Activated naive CD4-positive, alpha-beta T cell treated with anti-CD3 and anti-CD28 coated beads, Interleukin-2, amount 10 ng/mL, durations not matched to agents 7 days and 5 days (primary cell): ENCODE results near the gene ZNF765.
"Not testable (repeated sequence)": the region's sequence is repeated elsewhere in the genome, so short reads cannot be mapped to it uniquely, and the experiment has no call there.

Experiments
- CTCF ChIA-PET: fragments of 350-600 bp; sonication (Branson Sonifier 250); formaldehyde crosslinking; loops from one replicate; lab custom pipeline; 2021; ENCODE audit warnings: antibody characterized with exemption; lab: Charles Lee
- DNase-seq: peaks from one replicate; pipeline ENCODE4 v3.0.0-alpha.2; 2020
- H3K27ac Mint-ChIP-seq: one replicate; pipeline ENCODE4 v1.8.0; 2021; ENCODE audit warnings: mild to moderate bottlenecking, moderate library complexity, mixed read lengths
- H3K27me3 Mint-ChIP-seq: one replicate; pipeline ENCODE4 v1.8.0; 2021; ENCODE audit warnings: mild to moderate bottlenecking, mixed read lengths
- H3K36me3 Mint-ChIP-seq: one replicate; pipeline ENCODE4 v1.8.0; 2021; ENCODE audit warnings: mixed read lengths
- H3K4me1 Mint-ChIP-seq: one replicate; pipeline ENCODE4 v1.8.0; 2021; ENCODE audit warnings: mixed read lengths
- H3K4me3 Mint-ChIP-seq: one replicate; pipeline ENCODE4 v1.8.0; 2021; ENCODE audit warnings: mild to moderate bottlenecking, moderate library complexity, mixed read lengths
- H3K9me3 Mint-ChIP-seq: one replicate; pipeline ENCODE4 v1.8.0; 2021; ENCODE audit warnings: mixed read lengths

Gene ZNF765

GRCh38 chr19:53394974-53395839, at the start of gene ZNF765:
Gene ZNF765 (plus strand): TSS chr19:53395149. CDS start chr19:53398016, 2,867 bp downstream.
- Mint-ChIP-seq H3K9me3 (peaks cover 31% of the 10 kb centered on the region), H3K27me3 (peaks cover 5% of the 10 kb centered on the region), H3K36me3 (peaks cover 40% of the 10 kb centered on the region), H3K27ac (peak within 1 kb of the TSS; percentile 91), H3K4me1 (peaks cover 28% of the 10 kb centered on the region), H3K4me3 (peak within 1 kb of the TSS; percentile 85)
- CTCF ChIA-PET = no interaction called here
- peak; percentile 96 for DNase-seq

DNA sequence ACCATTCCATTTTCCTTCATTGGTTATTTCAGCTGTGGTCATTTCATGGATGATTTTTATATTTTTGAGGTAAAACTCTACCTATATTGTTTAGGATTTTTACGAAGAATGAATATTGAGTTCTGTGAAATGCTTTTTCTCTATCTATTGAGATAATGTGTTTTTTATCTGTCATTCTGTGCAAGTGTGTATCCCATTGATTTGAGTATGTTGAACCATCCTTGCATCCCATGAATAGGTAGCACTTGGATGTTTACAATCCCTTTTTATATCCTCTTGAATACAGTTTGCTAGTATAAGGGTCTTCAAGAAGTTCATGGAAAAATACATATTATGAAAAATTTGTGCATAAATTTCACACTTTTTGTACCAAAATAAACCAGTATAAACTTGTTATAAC, 39.2 kb upstream of the ZNF765 start:
- CTCF ChIA-PET = no interaction called here
- Mint-ChIP-seq H3K36me3 (peaks cover 44% of the 10 kb centered on the region), H3K27me3 (no peaks in the 10 kb centered on the region), H3K4me1 (no peaks in the 10 kb centered on the region), H3K9me3 (peaks cover 76% of the 10 kb centered on the region), H3K27ac (no peak overlapping the region), H3K4me3 (no peak overlapping the region)
- no peak for DNase-seq

DNA sequence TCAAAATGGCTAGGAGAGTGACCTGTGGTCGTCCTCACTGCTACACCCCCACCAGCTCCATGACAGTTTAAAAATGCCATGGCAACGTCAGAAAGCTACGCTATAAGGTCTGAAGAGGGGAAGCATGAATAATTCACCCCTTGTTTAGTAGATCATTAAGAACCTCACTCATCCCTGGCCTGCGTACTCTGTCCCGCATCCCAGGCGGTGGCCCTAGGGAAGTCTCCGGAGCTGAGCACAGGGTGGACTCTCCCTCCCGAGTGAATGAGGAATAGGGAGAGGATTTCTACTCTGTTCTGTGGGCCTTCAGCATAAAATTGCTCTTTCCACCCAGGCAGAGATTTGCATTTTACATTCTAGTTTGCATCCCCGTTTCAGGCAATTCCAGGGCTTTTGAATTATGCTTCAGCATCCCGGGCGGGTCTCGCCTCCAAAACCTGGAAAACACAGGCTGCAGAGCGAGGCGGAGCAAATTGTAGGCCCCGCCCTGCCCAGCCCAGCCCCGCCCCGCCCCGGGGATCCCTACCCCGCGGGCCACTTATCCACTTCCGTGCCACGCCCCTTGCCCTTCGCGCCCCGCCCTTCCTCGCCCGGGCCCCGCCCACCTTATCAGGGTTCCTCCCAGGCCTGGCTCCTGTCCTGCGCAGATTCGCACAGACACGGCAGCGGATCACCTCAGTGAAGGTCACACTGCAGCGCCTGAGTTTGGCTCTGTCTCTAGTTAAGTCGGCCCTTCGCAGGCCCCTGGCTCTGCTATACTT, 36.9 kb upstream of the ZNF765 start:
- Mint-ChIP-seq H3K27me3 (no peaks in the 10 kb centered on the region), H3K4me3 (no peak overlapping the region), H3K27ac (no peak overlapping the region), H3K36me3 (peaks cover 22% of the 10 kb centered on the region), H3K9me3 (peaks cover 58% of the 10 kb centered on the region), H3K4me1 (no peaks in the 10 kb centered on the region)
- CTCF ChIA-PET = interaction anchor here (1.0 kb wide), 1 partner anchor 163 kb away, joined by 3 read pairs; no protein-coding TSS in a partner anchor
- no peak for DNase-seq

- peaks cover 53% of the 10 kb centered on the region for H3K9me3 Mint-ChIP-seq
- peaks cover 12% of the 10 kb centered on the region for H3K36me3 Mint-ChIP-seq
- H3K27ac Mint-ChIP-seq, H3K4me1 Mint-ChIP-seq, H3K27me3 Mint-ChIP-seq, H3K4me3 Mint-ChIP-seq, CTCF ChIA-PET, DNase-seq: not testable (repeated sequence)
Observed at GRCh38 chr19:53360056-53360455, 34.9 kb upstream of the ZNF765 start.

DNA sequence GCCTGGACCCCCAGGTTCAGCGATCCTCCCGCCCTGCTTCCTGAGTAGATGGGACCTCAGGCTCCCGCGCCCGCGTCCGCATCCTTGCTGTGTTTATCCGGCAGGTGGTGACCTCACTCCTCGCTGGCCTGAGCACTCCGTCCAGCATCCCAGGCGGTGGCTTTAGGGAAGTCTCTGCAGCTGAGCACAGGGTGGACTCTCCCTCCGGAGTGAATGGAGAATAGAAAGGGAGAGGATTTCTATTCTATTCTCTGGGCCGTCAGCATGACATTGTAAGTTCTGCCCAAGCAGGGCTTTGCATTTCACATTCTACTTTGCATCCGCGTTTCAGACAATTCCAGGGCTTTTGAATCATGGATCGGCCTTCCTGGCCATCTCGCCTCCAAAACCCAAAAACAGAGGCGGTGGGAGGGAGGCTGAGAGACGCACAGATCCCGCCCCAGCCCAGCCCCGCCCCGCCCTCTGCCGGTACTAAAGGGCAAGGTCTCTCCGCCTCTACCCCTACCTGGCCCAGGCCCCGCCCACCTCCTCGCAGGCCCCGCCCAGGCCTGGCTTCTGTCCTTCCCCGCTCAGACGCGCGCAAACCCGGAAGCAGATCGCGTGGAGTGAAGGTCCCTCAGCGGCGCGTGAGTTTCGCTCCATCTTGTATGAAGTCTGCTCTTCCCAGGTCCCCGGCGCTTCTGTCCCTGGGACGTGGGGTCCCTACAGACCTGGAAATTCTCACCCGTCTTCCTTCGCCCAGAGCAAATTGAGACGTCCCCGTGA, 29.6 kb upstream of the ZNF765 start, which contains the start of gene ZNF525:
Gene ZNF525, plus strand, starts transcription at position 572 of the 765 bp plus-strand sequence. CDS start 6,577 bp downstream, outside the sequence.
- DNase-seq = peak; percentile 98
- Mint-ChIP-seq H3K27me3 (no peaks in the 10 kb centered on the region), H3K27ac (peak within 1 kb of the TSS; percentile 93), H3K4me1 (peaks cover 32% of the 10 kb centered on the region), H3K36me3 (peaks cover 24% of the 10 kb centered on the region), H3K4me3 (peak within 1 kb of the TSS; percentile 93), H3K9me3 (peaks cover 41% of the 10 kb centered on the region)
- CTCF ChIA-PET = no interaction called here

DNA sequence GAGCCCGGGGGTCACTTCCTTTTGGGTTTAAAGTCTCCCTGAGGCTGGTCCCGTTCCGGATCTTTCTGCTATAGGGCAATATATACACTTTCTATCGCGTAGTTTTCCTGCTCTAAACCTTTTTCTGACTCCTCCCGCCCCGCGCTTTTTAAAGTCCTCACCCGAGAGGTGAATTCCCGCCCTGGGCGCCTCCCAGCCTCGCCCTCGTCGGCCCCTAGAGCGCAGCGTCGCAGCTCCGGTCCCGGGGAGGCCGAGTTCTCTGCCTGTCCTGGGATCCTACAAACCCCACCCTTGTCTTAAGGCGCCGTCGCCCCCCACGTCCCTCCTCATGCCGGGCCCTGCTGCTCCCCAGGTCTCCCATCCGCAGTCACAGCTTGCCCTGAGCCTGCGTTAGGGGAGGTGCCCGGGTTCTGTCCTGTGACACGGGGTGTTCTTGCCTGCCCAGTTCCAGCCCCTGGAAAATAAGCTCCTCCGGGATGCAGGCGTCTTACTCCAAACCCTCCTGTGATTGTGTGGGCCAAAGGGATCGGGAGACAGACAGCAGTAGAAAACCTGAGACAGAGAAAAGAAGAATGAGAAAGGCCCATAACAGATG, 29.0 kb upstream of the ZNF765 start:
- DNase-seq = peak; percentile 57
- peak overlapping the region; percentile 93 for H3K27ac Mint-ChIP-seq
- peak overlapping the region; percentile 93 for H3K4me3 Mint-ChIP-seq
- peaks cover 28% of the 10 kb centered on the region for H3K36me3 Mint-ChIP-seq
- CTCF ChIA-PET = no interaction called here
- H3K4me1 Mint-ChIP-seq = peaks cover 32% of the 10 kb centered on the region
- H3K9me3 Mint-ChIP-seq = peaks cover 43% of the 10 kb centered on the region
- no peaks in the 10 kb centered on the region for H3K27me3 Mint-ChIP-seq

DNA sequence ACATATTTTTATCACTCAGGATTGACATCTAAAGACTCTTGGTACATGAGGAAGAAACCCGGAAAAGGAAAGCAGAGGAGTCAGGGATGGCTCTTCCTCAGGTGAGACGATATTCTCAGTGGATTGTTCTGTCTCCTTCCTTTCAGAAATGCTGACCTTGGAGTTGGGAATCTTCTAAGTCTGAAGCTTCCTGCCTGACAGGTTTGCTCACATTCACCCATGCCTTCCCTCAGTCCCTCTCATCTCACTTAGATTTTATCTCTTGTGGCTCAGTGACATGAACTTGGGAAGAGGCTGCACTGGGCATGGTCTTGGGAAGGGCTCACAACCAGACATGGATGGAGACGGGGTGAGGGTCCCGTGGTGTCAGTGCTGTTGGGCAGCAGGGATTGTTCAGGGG, 22.8 kb upstream of the ZNF765 start:
- Mint-ChIP-seq H3K27me3 (no peaks in the 10 kb centered on the region), H3K4me1 (peaks cover 8% of the 10 kb centered on the region), H3K4me3 (no peak overlapping the region), H3K27ac (no peak overlapping the region), H3K9me3 (peaks cover 42% of the 10 kb centered on the region), H3K36me3 (peaks cover 67% of the 10 kb centered on the region)
- DNase-seq = no peak
- CTCF ChIA-PET = no interaction called here

DNA sequence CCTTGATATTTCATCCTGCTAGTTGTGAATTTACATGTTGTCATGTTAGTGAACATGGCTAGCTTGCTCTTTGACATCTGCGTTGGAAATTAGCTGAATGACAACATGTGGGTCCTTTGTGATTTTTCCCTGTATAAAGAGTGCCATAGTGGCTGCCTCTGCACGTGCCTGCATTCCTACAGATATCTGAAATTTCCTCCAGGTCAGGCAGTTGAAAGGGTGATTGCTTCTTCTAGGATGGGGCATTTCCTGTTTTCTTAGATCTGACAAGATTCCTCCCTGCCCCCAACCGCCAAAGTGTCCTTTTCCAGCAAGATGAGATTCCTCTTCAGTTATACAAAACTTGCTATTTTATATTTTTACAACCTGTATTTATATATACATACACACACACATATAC, 20.7 kb upstream of the ZNF765 start:
- CTCF ChIA-PET = no interaction called here
- no peak for DNase-seq
- Mint-ChIP-seq H3K4me1 (no peaks in the 10 kb centered on the region), H3K4me3 (no peak overlapping the region), H3K27ac (no peak overlapping the region), H3K36me3 (peaks cover 73% of the 10 kb centered on the region), H3K9me3 (peaks cover 40% of the 10 kb centered on the region), H3K27me3 (no peaks in the 10 kb centered on the region)

- Mint-ChIP-seq H3K9me3 (peaks cover 41% of the 10 kb centered on the region), H3K4me1 (no peaks in the 10 kb centered on the region)
Observed at GRCh38 chr19:53374743-53375142, 20.2 kb upstream of the ZNF765 start.

DNA sequence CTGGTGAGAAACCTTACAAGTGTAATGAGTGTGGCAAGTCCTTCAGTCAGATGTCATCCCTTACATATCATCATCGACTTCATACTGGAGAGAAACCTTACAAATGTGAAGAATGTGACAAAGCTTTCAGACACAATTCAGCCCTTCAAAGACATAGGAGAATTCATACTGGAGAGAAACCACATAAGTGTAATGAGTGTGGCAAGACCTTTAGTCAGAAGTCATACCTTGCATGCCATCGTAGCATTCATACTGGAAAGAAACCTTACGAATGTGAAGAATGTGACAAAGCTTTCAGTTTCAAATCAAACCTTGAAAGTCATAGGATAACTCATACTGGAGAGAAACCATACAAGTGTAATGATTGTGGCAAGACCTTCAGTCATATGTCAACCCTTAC, 13.6 kb upstream of the ZNF765 start:
- no peaks in the 10 kb centered on the region for H3K4me1 Mint-ChIP-seq
- CTCF ChIA-PET = no interaction called here
- peaks cover 86% of the 10 kb centered on the region for H3K36me3 Mint-ChIP-seq
- H3K9me3 Mint-ChIP-seq = peaks cover 76% of the 10 kb centered on the region
- no peak for DNase-seq
- no peak overlapping the region for H3K4me3 Mint-ChIP-seq
- no peaks in the 10 kb centered on the region for H3K27me3 Mint-ChIP-seq
- no peak overlapping the region for H3K27ac Mint-ChIP-seq

More at GRCh38 chr19:53374743-53375142, 20.2 kb upstream of the ZNF765 start:
- DNase-seq = no peak
- Mint-ChIP-seq H3K4me3 (no peak overlapping the region), H3K27me3 (no peaks in the 10 kb centered on the region), H3K36me3 (peaks cover 76% of the 10 kb centered on the region), H3K27ac (no peak overlapping the region)
- CTCF ChIA-PET = no interaction called here

DNA sequence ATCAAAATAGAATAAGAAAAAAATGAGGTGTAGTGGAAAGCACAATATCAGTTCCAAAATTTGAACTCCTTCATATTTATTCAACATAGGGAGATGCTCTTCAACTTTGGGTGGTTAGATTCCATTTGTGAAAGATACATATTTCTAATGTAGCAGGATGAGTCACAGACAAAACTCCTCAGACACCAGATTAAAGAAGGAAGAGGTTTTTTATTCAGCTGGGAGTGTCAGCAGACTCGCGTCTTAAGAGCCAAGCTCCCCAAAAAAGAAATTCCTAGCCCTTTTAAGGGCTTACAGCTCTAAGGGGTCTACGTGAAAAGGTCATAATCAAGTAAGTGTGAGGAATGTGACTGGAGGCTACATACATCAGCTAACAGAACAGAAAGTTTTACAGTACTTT, 6.8 kb upstream of the ZNF765 start:
- peaks cover 66% of the 10 kb centered on the region for H3K9me3 Mint-ChIP-seq
- CTCF ChIA-PET = no interaction called here

DNA sequence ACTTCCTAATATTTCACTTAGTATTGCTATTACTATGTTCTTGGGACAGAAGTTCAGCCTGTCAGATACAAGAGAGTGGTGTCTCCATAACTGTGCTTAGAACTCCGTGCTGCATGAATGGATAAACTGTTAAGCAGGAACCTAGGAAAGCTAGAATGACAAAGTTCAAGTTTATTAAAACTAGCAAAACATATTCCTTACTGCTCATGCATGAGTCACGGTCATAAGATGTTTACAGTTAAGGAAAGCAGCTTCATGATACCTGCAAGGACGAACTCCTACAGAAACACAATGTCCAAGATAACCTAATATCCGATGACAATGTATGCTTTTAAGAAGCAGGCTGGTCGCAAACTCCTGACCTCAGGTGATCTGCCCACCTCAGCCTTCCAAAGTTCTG, 6.0 kb upstream of the ZNF765 start:
- CTCF ChIA-PET = no interaction called here
- Mint-ChIP-seq H3K9me3 (peaks cover 64% of the 10 kb centered on the region), H3K4me3 (no peak overlapping the region), H3K27ac (no peak overlapping the region), H3K36me3 (peaks cover 34% of the 10 kb centered on the region), H3K4me1 (peaks cover 2% of the 10 kb centered on the region), H3K27me3 (no peaks in the 10 kb centered on the region)
- DNase-seq = no peak

More for the DNA sequence above, 6.8 kb upstream of the ZNF765 start:
- H3K27ac Mint-ChIP-seq = no peak overlapping the region
- no peak for DNase-seq
- no peak overlapping the region for H3K4me3 Mint-ChIP-seq
- H3K27me3 Mint-ChIP-seq = no peaks in the 10 kb centered on the region
- no peaks in the 10 kb centered on the region for H3K4me1 Mint-ChIP-seq
- peaks cover 37% of the 10 kb centered on the region for H3K36me3 Mint-ChIP-seq

DNA sequence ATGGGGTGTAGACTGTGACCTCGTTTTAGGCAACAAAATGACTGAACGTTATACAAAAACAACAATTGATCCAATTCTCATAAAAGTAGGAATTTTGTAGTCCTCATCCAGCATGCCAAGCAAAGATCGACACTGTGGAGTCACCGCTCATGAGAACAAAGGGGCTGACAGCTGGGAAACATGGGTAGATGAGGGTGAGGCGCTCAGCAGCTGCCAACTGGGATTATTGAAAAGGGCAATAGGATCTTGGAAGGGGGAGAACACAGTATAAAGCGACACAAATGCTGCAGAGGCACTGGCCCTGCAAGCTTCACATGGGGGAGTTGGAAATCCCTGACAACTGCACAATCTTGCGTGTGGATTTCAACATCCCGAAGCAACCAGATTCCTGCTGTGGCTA, 5.4 kb upstream of the ZNF765 start:
- no peak overlapping the region for H3K27ac Mint-ChIP-seq
- peaks cover 34% of the 10 kb centered on the region for H3K36me3 Mint-ChIP-seq
- CTCF ChIA-PET = no interaction called here
- H3K4me1 Mint-ChIP-seq = peaks cover 3% of the 10 kb centered on the region
- H3K9me3 Mint-ChIP-seq = peaks cover 61% of the 10 kb centered on the region
- no peak for DNase-seq
- H3K4me3 Mint-ChIP-seq = no peak overlapping the region
- peaks cover under 1% of the 10 kb centered on the region for H3K27me3 Mint-ChIP-seq
